ENCODE data around the gene ARNT2.

ARNT2 gene

GRCh38 chr15:80526556-80527340 lies 122.6 kb downstream of the ARNT2 start:
- no peak for DNase-seq

GRCh38 chr15:80527406-80527805 lies 123.2 kb downstream of the ARNT2 start:
- no peak for DNase-seq

- no peak for DNase-seq
Measured at GRCh38 chr15:80527961-80528360, 123.8 kb downstream of the ARNT2 start.

- DNase-seq = no peak
Measured at GRCh38 chr15:80530737-80531365, 126.7 kb downstream of the ARNT2 start.

- no peak for DNase-seq
Measured at GRCh38 chr15:80531388-80531787, 127.2 kb downstream of the ARNT2 start.

GRCh38 chr15:80531796-80532195 lies 127.6 kb downstream of the ARNT2 start:
- DNase-seq = no peak

- no peak for DNase-seq
Measured at GRCh38 chr15:80533790-80534333, 129.7 kb downstream of the ARNT2 start.

- no peak for DNase-seq
Measured at GRCh38 chr15:80536231-80536630, 132.0 kb downstream of the ARNT2 start.

GRCh38 chr15:80536716-80537115 lies 132.5 kb downstream of the ARNT2 start:
- DNase-seq = no peak

GRCh38 chr15:80545078-80545477 lies 140.9 kb downstream of the ARNT2 start:
- DNase-seq = no peak

GRCh38 chr15:80547264-80547663 lies 143.1 kb downstream of the ARNT2 start:
- no peak for DNase-seq

- DNase-seq = no peak
Measured at GRCh38 chr15:80549191-80549590, 145.0 kb downstream of the ARNT2 start.

GRCh38 chr15:80549654-80550053 lies 145.5 kb downstream of the ARNT2 start:
- no peak for DNase-seq

- DNase-seq = no peak
Measured at GRCh38 chr15:80550219-80550907, 146.2 kb downstream of the ARNT2 start.

GRCh38 chr15:80550908-80551260 lies 146.7 kb downstream of the ARNT2 start:
- no peak for DNase-seq

GRCh38 chr15:80551348-80551747 lies 147.2 kb downstream of the ARNT2 start:
- DNase-seq = no peak

- no peak for DNase-seq
Measured at GRCh38 chr15:80554560-80554959, 150.4 kb downstream of the ARNT2 start.

GRCh38 chr15:80556694-80557367 lies 152.6 kb downstream of the ARNT2 start:
- DNase-seq = no peak

- no peak for DNase-seq
Measured at GRCh38 chr15:80557441-80558234, 153.5 kb downstream of the ARNT2 start.

- DNase-seq = no peak
Measured at GRCh38 chr15:80558631-80559319, 154.6 kb downstream of the ARNT2 start.

GRCh38 chr15:80559320-80559693 lies 155.1 kb downstream of the ARNT2 start:
- no peak for DNase-seq

- DNase-seq = no peak
Measured at GRCh38 chr15:80559761-80560160, 155.6 kb downstream of the ARNT2 start.
